HG02870 (cell line): ENCODE measurements around the gene UBQLN2.
"Not testable (repeated sequence)": the region's sequence is repeated elsewhere in the genome, so short reads cannot be mapped to it uniquely, and the experiment has no call there.

Experiments
- ATAC-seq: cut with Tn5 transposase; IDR thresholded peaks from one replicate; pipeline ENCODE4 v1.9.1; 2021; ENCODE audit warnings: mild to moderate bottlenecking, moderate library complexity; ENCODE audit not compliant: unreplicated experiment

Gene UBQLN2

GRCh38 chrX:56563231-56564161 is at the start of gene UBQLN2:
Gene UBQLN2, plus strand, starts transcription at chrX:56563627. Its CDS starts 247 bp downstream, at chrX:56563874.
- ATAC-seq, result peak; percentile 66

- no peak for ATAC-seq
Observed at GRCh38 chrX:56519642-56520041, 43.8 kb upstream of the UBQLN2 start.

- ATAC-seq, result not testable (repeated sequence)
Observed at GRCh38 chrX:56529482-56530007, 33.9 kb upstream of the UBQLN2 start.

GRCh38 chrX:56530011-56530410 is 33.4 kb upstream of the UBQLN2 start:
- no peak for ATAC-seq

- no peak for ATAC-seq
Observed at GRCh38 chrX:56550667-56551066, 12.8 kb upstream of the UBQLN2 start.

DNA sequence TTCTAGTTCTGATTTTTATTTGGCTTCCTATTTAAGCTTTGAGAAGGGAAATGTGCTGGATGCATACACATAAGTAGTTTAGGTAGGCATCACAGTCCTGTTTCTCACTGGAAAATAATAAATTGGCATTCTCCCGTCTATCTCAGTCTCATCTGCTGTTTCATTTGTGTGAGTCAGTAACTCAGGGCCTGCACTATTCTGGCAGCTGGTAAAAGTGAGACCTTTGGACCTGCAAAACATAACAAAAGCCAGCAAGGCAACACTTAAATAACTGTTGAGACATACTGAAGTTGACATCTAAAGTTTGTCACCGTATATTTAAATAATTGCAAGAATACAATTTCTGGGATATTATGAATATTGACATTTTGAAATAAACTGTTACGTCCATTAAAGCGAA is 8.6 kb upstream of the UBQLN2 start:
- no peak for ATAC-seq

GRCh38 chrX:56557376-56557929 is 6.0 kb upstream of the UBQLN2 start:
- no peak for ATAC-seq

GRCh38 chrX:56564164-56564885 is 898 bp downstream of the UBQLN2 start:
- peak; percentile 24 for ATAC-seq

GRCh38 chrX:56564921-56565840 is 1.8 kb downstream of the UBQLN2 start:
- no peak for ATAC-seq

DNA sequence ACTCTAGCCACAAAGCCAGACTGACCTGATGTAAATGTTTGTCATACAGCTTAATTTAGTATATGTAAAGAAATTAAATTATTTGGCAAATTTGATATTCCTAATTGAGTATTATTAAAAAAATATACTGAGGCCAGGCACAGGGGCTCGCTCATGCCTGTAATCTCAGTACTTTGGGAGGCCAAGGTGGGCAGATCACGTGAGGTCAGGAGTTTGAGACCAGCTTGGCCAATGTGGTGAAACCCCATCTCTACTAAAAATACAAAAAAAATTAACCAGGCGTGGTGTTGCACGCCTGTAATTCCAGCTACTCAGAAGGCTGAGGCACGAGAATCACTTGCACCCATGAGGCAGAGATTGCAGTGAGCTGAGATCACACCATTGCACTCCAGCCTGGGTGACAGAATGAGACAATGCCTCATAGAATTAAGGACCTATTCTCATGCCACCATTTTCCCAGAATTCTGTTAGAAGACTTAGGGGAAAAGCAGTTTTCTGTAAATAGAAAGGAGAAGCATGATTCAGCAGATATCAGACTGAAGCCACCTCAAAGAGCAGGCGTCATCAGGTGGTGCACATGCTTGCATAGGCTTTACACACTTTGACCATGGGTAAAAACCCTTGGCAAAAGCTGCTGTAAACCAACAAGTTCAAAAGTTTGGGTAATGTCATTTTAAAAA is 6.1 kb downstream of the UBQLN2 start:
- no peak for ATAC-seq

GRCh38 chrX:56572975-56573374 is 9.5 kb downstream of the UBQLN2 start:
- no peak for ATAC-seq

- no peak for ATAC-seq
Observed at GRCh38 chrX:56574861-56575260, 11.4 kb downstream of the UBQLN2 start.

DNA sequence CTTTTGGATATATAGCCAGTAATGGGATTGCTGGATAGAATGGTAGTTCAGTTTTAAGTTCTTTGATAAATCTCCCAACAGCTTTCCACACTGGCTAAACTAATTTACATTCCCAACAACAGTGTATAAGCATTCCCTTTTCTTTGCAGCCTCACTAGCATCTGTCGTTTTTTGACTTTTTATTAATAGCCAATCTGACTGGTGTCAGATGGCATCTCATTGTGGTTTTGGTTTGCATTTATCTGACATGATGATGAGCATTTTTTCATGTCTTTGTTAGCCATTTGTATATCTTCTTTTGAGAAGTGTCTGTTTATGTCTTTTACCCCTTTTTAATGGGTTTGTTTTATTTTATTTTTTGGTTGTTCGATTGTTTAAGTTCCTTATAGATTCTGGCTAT is 13.3 kb downstream of the UBQLN2 start:
- no peak for ATAC-seq

GRCh38 chrX:56588397-56589188 is 25.2 kb downstream of the UBQLN2 start:
- ATAC-seq, result no peak

DNA sequence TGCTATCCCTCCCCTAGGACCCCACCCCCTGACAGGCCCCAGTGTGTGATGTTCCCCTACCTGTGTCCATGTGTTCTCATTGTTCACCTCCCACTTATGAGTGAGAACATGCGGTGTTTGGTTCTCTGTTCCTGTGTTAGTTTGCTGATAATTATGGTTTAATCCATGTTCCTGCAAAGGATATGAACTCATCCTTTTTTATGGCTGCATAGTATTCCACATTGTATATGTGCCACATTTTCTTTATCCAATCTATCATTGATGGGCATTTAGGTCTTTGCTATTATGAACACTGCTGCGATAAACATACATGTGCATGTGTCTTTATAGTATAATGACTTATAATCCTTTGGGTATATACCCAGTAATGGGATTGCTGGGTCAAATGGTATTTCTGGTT is 28.4 kb downstream of the UBQLN2 start:
- not testable (repeated sequence) for ATAC-seq

- ATAC-seq, result no peak
Observed at GRCh38 chrX:56600141-56600540, 36.7 kb downstream of the UBQLN2 start.

DNA sequence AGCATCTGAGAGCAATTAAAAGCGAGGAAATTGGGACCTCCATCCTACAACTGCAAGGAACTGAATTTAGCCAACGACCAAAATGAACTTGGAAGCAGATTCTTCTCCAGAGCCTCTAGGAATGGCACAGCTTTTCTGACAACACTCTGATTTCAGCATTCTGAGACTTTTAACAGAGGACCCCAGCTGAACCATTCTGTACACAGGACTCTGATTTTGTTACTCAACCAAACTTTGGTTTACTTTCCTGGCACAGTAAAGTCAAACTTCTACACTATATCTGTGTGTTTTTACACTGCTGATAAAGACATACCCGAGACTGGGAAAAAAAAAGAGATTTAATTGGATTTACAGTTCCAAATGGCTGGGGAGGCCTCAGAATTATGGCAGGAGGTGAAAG is 37.6 kb downstream of the UBQLN2 start:
- no peak for ATAC-seq

- ATAC-seq, result no peak
Observed at GRCh38 chrX:56615282-56615681, 51.9 kb downstream of the UBQLN2 start.
